AG09309 (cell line): Measurements from ENCODE around the gene METTL15.
"Not testable (repeated sequence)": the region's sequence is repeated elsewhere in the genome, so short reads cannot be mapped to it uniquely, and the experiment has no call there.

Source experiments
- DNase-seq: peaks from one replicate; pipeline ENCODE4 v3.0.0-alpha.2; 2010; ENCODE audit warnings: low read depth
- H3K4me3 ChIP-seq: 2 replicates; pipeline ENCODE4 v1.5.1; 2011; ENCODE audit warnings: mild to moderate bottlenecking, low read depth, low read length, moderate library complexity; ENCODE audit not compliant: control insufficient read depth
- TF ChIP-seq, protein P1 (sequence below): IDR thresholded peaks from 2 replicates; pipeline ENCODE4 v1.5.1; 2011; ENCODE audit warnings: mild to moderate bottlenecking, low read depth, low read length, inconsistent platforms; ENCODE audit not compliant: insufficient read depth, control insufficient read depth; ENCODE audit errors: missing control alignments

METTL15 gene

DNA sequence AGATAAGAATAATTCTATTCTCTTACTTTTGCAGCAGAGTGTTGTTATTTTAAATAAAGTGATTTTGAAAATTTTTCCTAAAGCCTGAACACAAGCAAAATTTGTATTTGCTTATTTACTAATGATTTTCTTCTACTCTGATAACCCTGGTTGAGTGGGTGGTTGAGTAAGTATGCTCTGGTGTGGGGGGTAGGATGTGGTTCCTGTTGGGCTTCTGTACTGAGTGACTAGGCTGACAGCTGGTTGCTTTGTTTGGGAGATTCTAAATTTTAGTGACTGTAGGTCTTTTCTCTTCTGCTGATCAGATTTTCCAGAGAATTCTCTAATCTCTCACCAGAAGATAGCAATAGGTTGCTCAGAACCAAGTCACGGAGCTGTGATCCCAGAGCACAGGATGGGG lies 61.6 kb downstream of the METTL15 start:
- TF ChIP-seq, protein P1, sequence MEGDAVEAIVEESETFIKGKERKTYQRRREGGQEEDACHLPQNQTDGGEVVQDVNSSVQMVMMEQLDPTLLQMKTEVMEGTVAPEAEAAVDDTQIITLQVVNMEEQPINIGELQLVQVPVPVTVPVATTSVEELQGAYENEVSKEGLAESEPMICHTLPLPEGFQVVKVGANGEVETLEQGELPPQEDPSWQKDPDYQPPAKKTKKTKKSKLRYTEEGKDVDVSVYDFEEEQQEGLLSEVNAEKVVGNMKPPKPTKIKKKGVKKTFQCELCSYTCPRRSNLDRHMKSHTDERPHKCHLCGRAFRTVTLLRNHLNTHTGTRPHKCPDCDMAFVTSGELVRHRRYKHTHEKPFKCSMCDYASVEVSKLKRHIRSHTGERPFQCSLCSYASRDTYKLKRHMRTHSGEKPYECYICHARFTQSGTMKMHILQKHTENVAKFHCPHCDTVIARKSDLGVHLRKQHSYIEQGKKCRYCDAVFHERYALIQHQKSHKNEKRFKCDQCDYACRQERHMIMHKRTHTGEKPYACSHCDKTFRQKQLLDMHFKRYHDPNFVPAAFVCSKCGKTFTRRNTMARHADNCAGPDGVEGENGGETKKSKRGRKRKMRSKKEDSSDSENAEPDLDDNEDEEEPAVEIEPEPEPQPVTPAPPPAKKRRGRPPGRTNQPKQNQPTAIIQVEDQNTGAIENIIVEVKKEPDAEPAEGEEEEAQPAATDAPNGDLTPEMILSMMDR: no peak
- no peak overlapping the region for H3K4me3 ChIP-seq
- DNase-seq: no peak

DNA sequence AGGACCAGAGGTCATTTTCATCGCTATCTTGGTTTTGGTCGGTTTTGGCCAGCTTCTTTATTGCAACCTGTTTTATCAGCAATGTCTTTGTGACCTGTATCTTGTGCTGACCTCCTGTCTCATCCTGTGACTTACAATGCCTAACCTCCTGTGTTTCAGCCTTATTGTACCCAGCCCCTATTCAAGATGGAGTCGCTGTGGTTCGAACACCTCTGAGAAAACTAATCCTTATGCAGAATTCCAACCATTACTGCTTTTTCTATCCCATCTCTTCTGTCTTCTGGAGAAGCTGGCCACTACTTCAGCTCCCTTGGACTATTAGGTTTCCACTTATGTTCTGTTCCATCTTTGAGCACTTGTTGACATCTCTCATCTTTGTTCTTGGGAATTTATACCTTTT lies 62.6 kb downstream of the METTL15 start:
- no peak for DNase-seq
- H3K4me3 ChIP-seq: no peak overlapping the region
- TF ChIP-seq, protein P1: no peak

DNA sequence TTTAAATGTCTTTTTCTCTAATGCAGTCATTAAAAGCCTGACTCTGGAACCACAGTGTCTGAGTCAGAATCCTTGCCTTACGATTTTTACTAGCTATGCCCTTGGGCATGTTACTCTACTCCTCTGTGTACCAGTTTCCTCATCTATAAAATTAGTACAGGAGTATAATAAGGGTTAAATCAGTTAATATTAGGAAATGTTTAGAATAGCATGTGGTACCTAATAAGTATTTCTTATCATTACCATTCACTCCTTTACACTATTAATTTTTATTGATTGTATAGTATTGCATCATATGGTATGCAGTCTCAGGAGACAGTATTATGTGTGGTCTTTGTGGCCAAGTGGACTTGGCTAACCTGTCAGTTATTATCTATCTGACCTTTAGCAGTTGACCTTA lies 68.2 kb downstream of the METTL15 start:
- no peak for DNase-seq
- H3K4me3 ChIP-seq: no peak overlapping the region
- TF ChIP-seq, protein P1: no peak

DNA sequence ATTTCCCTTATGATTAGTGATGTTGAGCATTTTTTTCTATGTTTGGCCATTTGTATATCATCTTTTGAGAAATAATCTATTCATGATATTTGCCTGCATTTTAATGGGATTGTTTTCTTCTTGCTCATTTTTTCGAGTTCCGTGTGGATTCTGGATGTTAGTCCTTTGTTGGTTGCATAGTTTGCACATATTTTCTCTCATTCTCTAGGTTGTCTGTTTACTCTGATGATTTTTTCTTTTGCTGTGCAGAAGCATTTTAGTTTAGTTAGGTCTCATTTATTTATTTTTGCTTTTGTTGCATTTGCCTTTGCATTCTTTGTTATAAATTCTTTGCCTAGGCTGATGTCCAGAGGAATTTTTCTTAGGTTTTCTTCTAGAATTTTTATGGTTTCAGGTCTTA lies 87.3 kb downstream of the METTL15 start:
- H3K4me3 ChIP-seq: no peak overlapping the region
- DNase-seq: no peak
- TF ChIP-seq, protein P1: no peak

DNA sequence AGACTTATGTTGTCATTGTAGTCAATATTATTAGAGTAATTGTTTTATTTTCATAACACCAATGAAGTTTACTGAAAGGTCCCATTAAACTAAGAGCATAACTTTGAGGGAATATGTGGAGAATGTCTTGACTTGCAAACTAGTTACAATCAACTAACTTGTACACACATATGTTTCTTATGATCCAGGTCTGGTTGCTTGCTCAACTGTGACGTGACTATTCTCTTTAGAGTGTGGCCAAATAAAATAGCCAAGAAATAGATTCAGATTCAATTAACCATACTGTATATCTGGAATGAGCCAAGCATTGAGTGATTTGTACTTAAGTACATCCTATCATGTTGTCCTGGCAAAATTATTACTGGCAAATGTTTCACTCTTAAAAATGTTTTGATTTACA lies 101.7 kb downstream of the METTL15 start:
- no peak overlapping the region for H3K4me3 ChIP-seq
- no peak for DNase-seq
- TF ChIP-seq, protein P1: no peak

DNA sequence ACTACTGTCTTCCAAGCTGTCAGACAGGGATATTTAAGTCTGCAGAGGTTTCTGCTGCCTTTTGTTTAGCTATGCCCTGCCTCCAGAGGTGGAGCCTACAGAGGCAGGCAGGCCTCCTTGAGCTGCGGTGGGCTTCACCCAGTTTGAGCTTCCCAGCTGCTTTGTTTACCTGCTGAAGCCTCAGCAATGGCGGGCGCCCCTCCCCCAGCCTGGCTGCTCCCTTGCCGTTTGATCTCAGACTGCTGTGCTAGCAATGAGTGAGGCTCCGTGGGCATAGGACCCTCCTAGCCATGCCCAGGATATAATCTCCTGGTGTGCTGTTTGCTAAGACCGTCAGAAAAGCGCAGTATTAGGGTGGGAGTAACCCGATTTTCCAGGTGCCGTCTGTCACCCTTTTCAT lies 113.9 kb downstream of the METTL15 start:
- not testable (repeated sequence) for H3K4me3 ChIP-seq, DNase-seq

DNA sequence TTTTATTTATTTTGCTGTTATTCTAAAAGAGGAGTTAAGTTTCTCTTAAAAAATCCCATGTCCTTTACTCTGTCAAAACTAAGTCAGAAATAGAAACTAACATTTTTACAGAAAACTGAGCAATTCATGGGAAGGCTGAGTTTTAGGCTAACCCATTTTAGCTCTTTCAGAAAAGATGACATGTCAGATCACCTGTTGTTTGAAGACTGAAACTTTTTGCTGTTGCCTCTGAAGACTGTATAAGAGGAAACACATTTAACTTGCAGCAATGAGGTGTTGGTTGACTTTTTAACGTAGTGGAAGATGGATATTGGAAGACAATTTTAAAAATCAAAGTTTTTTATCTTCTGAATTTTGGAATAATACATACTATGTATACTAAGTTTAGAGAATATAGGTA lies 115.4 kb downstream of the METTL15 start:
- no peak for DNase-seq
- TF ChIP-seq, protein P1: no peak
- no peak overlapping the region for H3K4me3 ChIP-seq
